Panc1 (cell line): ENCODE measurements around the gene DUSP3.

Source experiments
- POLR2AphosphoS5 ChIP-seq: IDR thresholded peaks from 2 replicates; pipeline ENCODE4 v1.6.1; 2012; ENCODE audit warnings: mild to moderate bottlenecking, low read depth, low read length, moderate library complexity
- TF ChIP-seq, protein P1 (sequence below), 2 experiments: IDR thresholded peaks; 2 replicates each; pipeline ENCODE4 v1.6.1; 2011 to 2012; ENCODE audit warnings: low read depth in 2 of 2, control low read depth in 1 of 2, low read length in 1 of 2, mild to moderate bottlenecking in 1 of 2, moderate library complexity in 1 of 2; ENCODE audit not compliant: insufficient read depth in 1 of 2
- TF ChIP-seq, protein P2 (sequence below): fragments of 450-650 bp; IDR thresholded peaks from 2 replicates; pipeline ENCODE4 v1.5.1; 2017; ENCODE audit warnings: mild to moderate bottlenecking

DNA sequence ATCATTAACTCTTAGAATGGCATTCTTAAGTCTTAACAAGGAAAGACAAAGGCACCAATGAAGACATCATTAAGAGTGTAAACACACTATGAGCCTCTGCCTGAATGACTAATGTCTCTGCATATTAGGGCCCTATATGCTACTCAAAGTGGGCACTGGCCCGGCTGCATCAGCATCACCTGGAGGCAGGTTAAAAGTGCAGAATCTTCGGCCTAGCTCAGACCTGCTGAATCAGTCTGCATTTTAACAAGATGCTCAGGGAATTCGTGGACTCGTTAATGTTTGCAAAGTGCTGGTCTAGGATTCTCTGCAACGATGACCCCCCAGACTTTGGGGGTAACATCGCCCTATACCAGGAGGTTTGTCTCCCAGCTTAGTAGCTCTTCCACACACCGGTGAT is 47.4 kb upstream of the DUSP3 start:
- TF ChIP-seq, protein P1, sequence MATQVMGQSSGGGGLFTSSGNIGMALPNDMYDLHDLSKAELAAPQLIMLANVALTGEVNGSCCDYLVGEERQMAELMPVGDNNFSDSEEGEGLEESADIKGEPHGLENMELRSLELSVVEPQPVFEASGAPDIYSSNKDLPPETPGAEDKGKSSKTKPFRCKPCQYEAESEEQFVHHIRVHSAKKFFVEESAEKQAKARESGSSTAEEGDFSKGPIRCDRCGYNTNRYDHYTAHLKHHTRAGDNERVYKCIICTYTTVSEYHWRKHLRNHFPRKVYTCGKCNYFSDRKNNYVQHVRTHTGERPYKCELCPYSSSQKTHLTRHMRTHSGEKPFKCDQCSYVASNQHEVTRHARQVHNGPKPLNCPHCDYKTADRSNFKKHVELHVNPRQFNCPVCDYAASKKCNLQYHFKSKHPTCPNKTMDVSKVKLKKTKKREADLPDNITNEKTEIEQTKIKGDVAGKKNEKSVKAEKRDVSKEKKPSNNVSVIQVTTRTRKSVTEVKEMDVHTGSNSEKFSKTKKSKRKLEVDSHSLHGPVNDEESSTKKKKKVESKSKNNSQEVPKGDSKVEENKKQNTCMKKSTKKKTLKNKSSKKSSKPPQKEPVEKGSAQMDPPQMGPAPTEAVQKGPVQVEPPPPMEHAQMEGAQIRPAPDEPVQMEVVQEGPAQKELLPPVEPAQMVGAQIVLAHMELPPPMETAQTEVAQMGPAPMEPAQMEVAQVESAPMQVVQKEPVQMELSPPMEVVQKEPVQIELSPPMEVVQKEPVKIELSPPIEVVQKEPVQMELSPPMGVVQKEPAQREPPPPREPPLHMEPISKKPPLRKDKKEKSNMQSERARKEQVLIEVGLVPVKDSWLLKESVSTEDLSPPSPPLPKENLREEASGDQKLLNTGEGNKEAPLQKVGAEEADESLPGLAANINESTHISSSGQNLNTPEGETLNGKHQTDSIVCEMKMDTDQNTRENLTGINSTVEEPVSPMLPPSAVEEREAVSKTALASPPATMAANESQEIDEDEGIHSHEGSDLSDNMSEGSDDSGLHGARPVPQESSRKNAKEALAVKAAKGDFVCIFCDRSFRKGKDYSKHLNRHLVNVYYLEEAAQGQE (IDR thresholded peaks at IDR 0.05; ENCODE audit: insufficient read depth in 1 of 2, low read depth in 2 of 2, low read length in 1 of 2), result no peak
- TF ChIP-seq, protein P2, sequence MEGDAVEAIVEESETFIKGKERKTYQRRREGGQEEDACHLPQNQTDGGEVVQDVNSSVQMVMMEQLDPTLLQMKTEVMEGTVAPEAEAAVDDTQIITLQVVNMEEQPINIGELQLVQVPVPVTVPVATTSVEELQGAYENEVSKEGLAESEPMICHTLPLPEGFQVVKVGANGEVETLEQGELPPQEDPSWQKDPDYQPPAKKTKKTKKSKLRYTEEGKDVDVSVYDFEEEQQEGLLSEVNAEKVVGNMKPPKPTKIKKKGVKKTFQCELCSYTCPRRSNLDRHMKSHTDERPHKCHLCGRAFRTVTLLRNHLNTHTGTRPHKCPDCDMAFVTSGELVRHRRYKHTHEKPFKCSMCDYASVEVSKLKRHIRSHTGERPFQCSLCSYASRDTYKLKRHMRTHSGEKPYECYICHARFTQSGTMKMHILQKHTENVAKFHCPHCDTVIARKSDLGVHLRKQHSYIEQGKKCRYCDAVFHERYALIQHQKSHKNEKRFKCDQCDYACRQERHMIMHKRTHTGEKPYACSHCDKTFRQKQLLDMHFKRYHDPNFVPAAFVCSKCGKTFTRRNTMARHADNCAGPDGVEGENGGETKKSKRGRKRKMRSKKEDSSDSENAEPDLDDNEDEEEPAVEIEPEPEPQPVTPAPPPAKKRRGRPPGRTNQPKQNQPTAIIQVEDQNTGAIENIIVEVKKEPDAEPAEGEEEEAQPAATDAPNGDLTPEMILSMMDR, result no peak
- TF ChIP-seq POLR2AphosphoS5, result no peak
